ENCODE data around the gene TNNT2. TPM values are rescaled to one million over a fixed set of nuclear protein-coding genes. Genes with fewer than 3 reads are reported as not detected.

TNNT2 gene
- total RNA-seq, 1 donor from 2014 or later, result 3.3 TPM

DNA sequence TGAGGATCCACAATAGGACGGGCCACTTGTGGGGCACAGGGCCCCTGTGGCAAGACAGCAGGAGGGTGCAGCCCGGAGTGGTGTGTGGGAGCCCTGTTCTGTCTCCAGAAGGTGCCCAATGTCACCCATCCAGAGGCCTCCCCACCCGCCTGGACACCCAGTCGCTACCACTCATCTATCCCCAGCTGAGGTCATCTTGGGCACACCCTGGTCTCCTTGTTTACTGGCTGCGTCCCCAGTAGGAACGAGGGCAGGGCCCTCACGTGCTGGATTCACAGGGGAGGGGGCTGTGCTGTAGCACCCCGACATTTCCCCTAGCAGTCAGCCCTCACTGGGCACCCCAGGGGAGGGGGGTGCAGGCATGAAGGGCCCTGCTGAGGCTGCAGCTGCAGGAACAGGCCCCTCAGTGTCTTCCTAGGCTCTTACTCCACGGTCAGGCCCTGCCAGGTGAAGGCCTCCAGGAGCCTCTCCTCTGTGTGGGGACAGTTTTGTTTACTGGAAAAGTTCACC lies 2.3 kb upstream of the TNNT2 start:
- H3K27ac Mint-ChIP-seq (ENCODE audit: unreplicated experiment), result no peak overlapping the region
- H3K4me1 Mint-ChIP-seq (ENCODE audit: unreplicated experiment), result no peaks in the 10 kb centered on the region
- no peak for DNase-seq (ENCODE audit: low spot score)
- no peaks in the 10 kb centered on the region for H3K9me3 Mint-ChIP-seq (ENCODE audit: unreplicated experiment)
- H3K27me3 Mint-ChIP-seq (ENCODE audit: unreplicated experiment), result peaks cover 6% of the 10 kb centered on the region
- TF ChIP-seq, protein P1, sequence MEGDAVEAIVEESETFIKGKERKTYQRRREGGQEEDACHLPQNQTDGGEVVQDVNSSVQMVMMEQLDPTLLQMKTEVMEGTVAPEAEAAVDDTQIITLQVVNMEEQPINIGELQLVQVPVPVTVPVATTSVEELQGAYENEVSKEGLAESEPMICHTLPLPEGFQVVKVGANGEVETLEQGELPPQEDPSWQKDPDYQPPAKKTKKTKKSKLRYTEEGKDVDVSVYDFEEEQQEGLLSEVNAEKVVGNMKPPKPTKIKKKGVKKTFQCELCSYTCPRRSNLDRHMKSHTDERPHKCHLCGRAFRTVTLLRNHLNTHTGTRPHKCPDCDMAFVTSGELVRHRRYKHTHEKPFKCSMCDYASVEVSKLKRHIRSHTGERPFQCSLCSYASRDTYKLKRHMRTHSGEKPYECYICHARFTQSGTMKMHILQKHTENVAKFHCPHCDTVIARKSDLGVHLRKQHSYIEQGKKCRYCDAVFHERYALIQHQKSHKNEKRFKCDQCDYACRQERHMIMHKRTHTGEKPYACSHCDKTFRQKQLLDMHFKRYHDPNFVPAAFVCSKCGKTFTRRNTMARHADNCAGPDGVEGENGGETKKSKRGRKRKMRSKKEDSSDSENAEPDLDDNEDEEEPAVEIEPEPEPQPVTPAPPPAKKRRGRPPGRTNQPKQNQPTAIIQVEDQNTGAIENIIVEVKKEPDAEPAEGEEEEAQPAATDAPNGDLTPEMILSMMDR (IDR thresholded peaks at IDR 0.05; ENCODE audit: unreplicated experiment), result no peak
- no peak overlapping the region for H3K4me3 Mint-ChIP-seq (ENCODE audit: unreplicated experiment)
- no peaks in the 10 kb centered on the region for H3K36me3 Mint-ChIP-seq (ENCODE audit: low read depth, unreplicated experiment)

- no peak overlapping the region for H3K27ac Mint-ChIP-seq (ENCODE audit: unreplicated experiment)
- H3K9me3 Mint-ChIP-seq (ENCODE audit: unreplicated experiment), result no peaks in the 10 kb centered on the region
Measured at GRCh38 chr1:201378804-201379203, 1.3 kb upstream of the TNNT2 start.

DNA sequence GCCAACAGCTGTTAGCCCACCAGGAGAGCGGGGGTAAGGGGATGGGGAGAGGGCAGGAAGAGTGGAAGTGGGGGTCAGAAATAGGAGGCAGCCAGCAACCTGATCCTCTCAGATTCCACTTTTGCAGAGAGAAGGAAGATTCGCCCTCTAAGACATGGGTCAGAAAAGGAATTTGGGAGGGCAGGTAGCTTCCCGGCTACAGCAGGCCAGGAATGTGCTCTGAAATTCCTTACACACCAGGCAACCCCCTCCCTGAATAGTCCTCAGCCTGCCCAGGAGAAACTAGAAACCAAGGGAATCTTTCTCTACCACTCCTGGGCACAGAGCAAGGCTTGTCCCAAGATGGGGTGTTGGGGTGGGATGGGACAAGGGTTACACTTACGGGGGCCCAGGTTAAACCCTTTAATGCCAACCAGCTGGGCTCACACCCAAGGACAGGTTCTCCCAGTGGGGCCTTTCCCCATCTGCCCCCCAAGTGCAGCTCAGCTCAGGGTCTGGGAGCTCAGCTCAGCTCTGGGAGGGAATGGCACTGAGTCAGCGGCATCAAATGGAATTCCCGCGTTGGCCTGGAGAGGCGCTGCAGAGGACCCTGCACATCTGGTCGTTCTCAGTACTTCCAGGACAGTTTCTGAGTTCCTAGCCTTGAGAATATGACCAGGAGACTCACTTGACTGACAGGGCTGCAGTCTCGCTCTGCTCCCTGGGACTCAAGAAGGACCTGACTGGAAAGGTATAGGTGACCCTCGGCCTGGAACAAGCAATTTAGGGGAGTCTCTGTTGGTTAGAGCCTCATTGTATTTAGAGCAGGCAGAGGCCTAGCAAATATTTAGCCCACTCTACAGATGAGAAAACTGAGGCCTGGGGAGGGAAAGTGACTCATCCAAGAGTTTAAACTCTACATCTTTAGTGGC lies 761 bp downstream of the TNNT2 start:
- no peaks in the 10 kb centered on the region for H3K9me3 Mint-ChIP-seq (ENCODE audit: unreplicated experiment)
- H3K4me3 Mint-ChIP-seq (ENCODE audit: unreplicated experiment), result no peak overlapping the region
- TF ChIP-seq, protein P1 (IDR thresholded peaks at IDR 0.05; ENCODE audit: unreplicated experiment), result peak; percentile 62
- no peak overlapping the region for H3K27ac Mint-ChIP-seq (ENCODE audit: unreplicated experiment)
- peaks cover 7% of the 10 kb centered on the region for H3K4me1 Mint-ChIP-seq (ENCODE audit: unreplicated experiment)
- H3K27me3 Mint-ChIP-seq (ENCODE audit: unreplicated experiment), result peaks cover 5% of the 10 kb centered on the region
- H3K36me3 Mint-ChIP-seq (ENCODE audit: low read depth, unreplicated experiment), result no peaks in the 10 kb centered on the region
- peak; percentile 78 for DNase-seq (ENCODE audit: low spot score)

More at GRCh38 chr1:201378804-201379203, 1.3 kb upstream of the TNNT2 start:
- no peak overlapping the region for H3K4me3 Mint-ChIP-seq (ENCODE audit: unreplicated experiment)
- H3K4me1 Mint-ChIP-seq (ENCODE audit: unreplicated experiment), result no peaks in the 10 kb centered on the region
- DNase-seq (ENCODE audit: low spot score), result no peak
- TF ChIP-seq, protein P1 (IDR thresholded peaks at IDR 0.05; ENCODE audit: unreplicated experiment), result no peak
- no peaks in the 10 kb centered on the region for H3K36me3 Mint-ChIP-seq (ENCODE audit: low read depth, unreplicated experiment)
- peaks cover 6% of the 10 kb centered on the region for H3K27me3 Mint-ChIP-seq (ENCODE audit: unreplicated experiment)

- TF ChIP-seq, protein P1 (IDR thresholded peaks at IDR 0.05; ENCODE audit: unreplicated experiment), result no peak
- no peaks in the 10 kb centered on the region for H3K36me3 Mint-ChIP-seq (ENCODE audit: low read depth, unreplicated experiment)
- DNase-seq (ENCODE audit: low spot score), result no peak
- H3K4me1 Mint-ChIP-seq (ENCODE audit: unreplicated experiment), result peaks cover 7% of the 10 kb centered on the region
- H3K27me3 Mint-ChIP-seq (ENCODE audit: unreplicated experiment), result peaks cover 7% of the 10 kb centered on the region
- H3K27ac Mint-ChIP-seq (ENCODE audit: unreplicated experiment), result no peak overlapping the region
- no peak overlapping the region for H3K4me3 Mint-ChIP-seq (ENCODE audit: unreplicated experiment)
- H3K9me3 Mint-ChIP-seq (ENCODE audit: unreplicated experiment), result no peaks in the 10 kb centered on the region
Measured at GRCh38 chr1:201376107-201376463, 1.4 kb downstream of the TNNT2 start.

GRCh38 chr1:201375169-201375568 lies 2.3 kb downstream of the TNNT2 start:
- Mint-ChIP-seq H3K4me3 (ENCODE audit: unreplicated experiment) (no peak overlapping the region), H3K4me1 (ENCODE audit: unreplicated experiment) (peaks cover 7% of the 10 kb centered on the region), H3K27ac (ENCODE audit: unreplicated experiment) (no peak overlapping the region)

More at GRCh38 chr1:201375169-201375568, 2.3 kb downstream of the TNNT2 start:
- H3K27me3 Mint-ChIP-seq (ENCODE audit: unreplicated experiment), result peaks cover 4% of the 10 kb centered on the region
- DNase-seq (ENCODE audit: low spot score), result no peak
- TF ChIP-seq, protein P1 (IDR thresholded peaks at IDR 0.05; ENCODE audit: unreplicated experiment), result no peak
- no peaks in the 10 kb centered on the region for H3K9me3 Mint-ChIP-seq (ENCODE audit: unreplicated experiment)
- no peaks in the 10 kb centered on the region for H3K36me3 Mint-ChIP-seq (ENCODE audit: low read depth, unreplicated experiment)

Measured in endothelial cell (in vitro differentiated cells).